IMR-90 (cell line): ENCODE results near the gene NR6A1. TPM values are rescaled to one million over a fixed set of nuclear protein-coding genes. Genes with fewer than 3 reads are reported as not detected.

Experiments
- ATAC-seq: fragments of 200-7000 bp; cut with Tn5 transposase; 2 replicates; pipeline ENCODE4 v1.9.1; 2020; ENCODE audit warnings: low read depth, mild to moderate bottlenecking, moderate library complexity
- BruUV-seq: library from RNA; stranded (reverse); fragments of 400-500 nt; replicated peaks from 2 replicates; lab custom pipeline; 2021; lab: Mats Ljungman, UMichigan
- CTCF ChIA-PET: fragments of 300-600 bp; formaldehyde crosslinking; extraction: SDS; loops from one replicate; lab custom pipeline; 2021; ENCODE audit warnings: antibody characterized with exemption; lab: Yijun Ruan, JAX
- POLR2A ChIA-PET: fragments of 300-600 bp; sonication (Branson Sonifier 250); formaldehyde crosslinking; loops from one replicate; lab custom pipeline; 2022; ENCODE audit warnings: antibody characterized with exemption; ENCODE audit not compliant: unreplicated experiment; lab: Charles Lee
- DNase-seq: peaks from one replicate; pipeline ENCODE4 v3.0.0; 2013
- H2AFZ ChIP-seq: replicated peaks from 2 replicates; pipeline ENCODE3; 2013; ENCODE audit warnings: low read length, mild to moderate bottlenecking; ENCODE audit not compliant: poor library complexity
- H2AK5ac ChIP-seq: 2 replicates; pipeline ENCODE4 v1.6.1; 2013; ENCODE audit warnings: low read depth, low read length, inconsistent platforms
- H2AK9ac ChIP-seq: replicated peaks from 2 replicates; pipeline ENCODE3; 2013; ENCODE audit warnings: mild to moderate bottlenecking, low read depth, low read length, moderate library complexity; ENCODE audit not compliant: poor library complexity
- H2BK120ac ChIP-seq: 2 replicates; pipeline ENCODE4 v1.6.1; 2013; ENCODE audit warnings: low read depth, low read length, inconsistent platforms
- H2BK15ac ChIP-seq: 3 replicates; pipeline ENCODE4 v1.6.1; 2013; ENCODE audit warnings: low read depth, low read length, inconsistent platforms
- H2BK20ac ChIP-seq: 2 replicates; pipeline ENCODE4 v1.6.1; 2013; ENCODE audit warnings: low read depth, mild to moderate bottlenecking, inconsistent platforms, low read length, moderate library complexity
- H2BK5ac ChIP-seq: 2 replicates; pipeline ENCODE4 v1.6.1; 2013; ENCODE audit warnings: mild to moderate bottlenecking, low read depth, low read length, inconsistent platforms; ENCODE audit not compliant: poor library complexity, severe bottlenecking
- H3K14ac ChIP-seq: replicated peaks from 2 replicates; pipeline ENCODE4 v1.6.1; 2013; ENCODE audit warnings: low read depth, low read length, inconsistent platforms
- H3K18ac ChIP-seq: 2 replicates; pipeline ENCODE4 v1.6.1; 2013; ENCODE audit warnings: low read depth, low read length, control low read depth
- H3K23ac ChIP-seq: 2 replicates; pipeline ENCODE4 v1.6.1; 2013; ENCODE audit warnings: low read depth, low read length, inconsistent platforms
- H3K27ac ChIP-seq: 2 replicates; pipeline ENCODE4 v1.5.1; 2013; ENCODE audit warnings: mild to moderate bottlenecking, control low read depth, low read length; ENCODE audit not compliant: insufficient read depth
- H3K27me3 ChIP-seq: 2 replicates; pipeline ENCODE4 v1.6.1; 2013; ENCODE audit warnings: low read length; ENCODE audit not compliant: control insufficient read depth, insufficient read depth
- H3K36me3 ChIP-seq: 2 replicates; pipeline ENCODE4 v1.6.1; 2013; ENCODE audit warnings: low read length, mixed read lengths; ENCODE audit not compliant: control insufficient read depth, insufficient read depth
- H3K4ac ChIP-seq: 2 replicates; pipeline ENCODE4 v1.6.1; 2013; ENCODE audit warnings: low read depth, low read length, inconsistent platforms
- H3K4me1 ChIP-seq: 2 replicates; pipeline ENCODE4 v1.6.1; 2013; ENCODE audit warnings: low read length, mixed read lengths; ENCODE audit not compliant: control insufficient read depth, insufficient read depth
- H3K4me2 ChIP-seq: 2 replicates; pipeline ENCODE4 v1.6.1; 2013; ENCODE audit warnings: low read depth, mild to moderate bottlenecking, control low read depth, low read length, moderate library complexity
- H3K4me3 ChIP-seq: 2 replicates; pipeline ENCODE4 v1.5.1; 2013; ENCODE audit warnings: low read depth, mild to moderate bottlenecking, control low read depth, low read length, moderate library complexity; ENCODE audit not compliant: insufficient read depth
- H3K56ac ChIP-seq: 2 replicates; pipeline ENCODE4 v1.6.1; 2013; ENCODE audit warnings: low read length, inconsistent platforms; ENCODE audit not compliant: insufficient read depth; ENCODE audit errors: extremely low read depth
- H3K79me1 ChIP-seq, 2 experiments: 2 replicates each; pipeline ENCODE4 v1.6.1; 2013; ENCODE audit warnings: low read length in 2 of 2, inconsistent platforms in 1 of 2, low read depth in 1 of 2
- H3K9ac ChIP-seq: 2 replicates; pipeline ENCODE4 v1.6.1; 2013; ENCODE audit warnings: low read depth, low read length, control low read depth
- H3K9me1 ChIP-seq: 2 replicates; pipeline ENCODE4 v1.6.1; 2013; ENCODE audit warnings: low read length, inconsistent platforms; ENCODE audit not compliant: insufficient read depth
- H3K9me3 ChIP-seq: 2 replicates; pipeline ENCODE4 v1.6.1; 2013; ENCODE audit warnings: low read length; ENCODE audit not compliant: control insufficient read depth, insufficient read depth
- H4K20me1 ChIP-seq: 2 replicates; pipeline ENCODE4 v1.6.1; 2013; ENCODE audit warnings: low read length, inconsistent platforms; ENCODE audit not compliant: insufficient read depth
- H4K5ac ChIP-seq: 2 replicates; pipeline ENCODE4 v1.6.1; 2013; ENCODE audit warnings: mild to moderate bottlenecking, low read depth, low read length, control low read depth
- H4K8ac ChIP-seq, 2 experiments: 2 replicates each; pipeline ENCODE4 v1.6.1; 2013; ENCODE audit warnings: low read depth in 2 of 2, low read length in 2 of 2, control low read depth in 1 of 2, inconsistent platforms in 1 of 2
- H4K91ac ChIP-seq: 2 replicates; pipeline ENCODE4 v1.6.1; 2013; ENCODE audit warnings: low read depth, low read length, inconsistent platforms; ENCODE audit not compliant: insufficient read depth
- CHD1 ChIP-seq: IDR thresholded peaks from 2 replicates; pipeline ENCODE4 v1.6.1; 2012; ENCODE audit warnings: low read depth, low read length, improper control_type of control experiment
- FOS ChIP-seq: fragments of 150-350 bp; IDR thresholded peaks from 2 replicates; pipeline ENCODE4 v1.6.1; 2016; ENCODE audit warnings: low read depth, low read length
- NFE2L2 ChIP-seq: fragments of 150-350 bp; IDR thresholded peaks from 2 replicates; pipeline ENCODE4 v1.6.1; 2016; ENCODE audit warnings: low read depth, mild to moderate bottlenecking, low read length
- RAD21 ChIP-seq: IDR thresholded peaks from 2 replicates; pipeline ENCODE4 v1.6.1; 2012; ENCODE audit warnings: low read length, improper control_type of control experiment
- RFX5 ChIP-seq: IDR thresholded peaks from 2 replicates; pipeline ENCODE4 v1.8.0; 2012; ENCODE audit warnings: low read depth, mild to moderate bottlenecking, low read length, moderate library complexity
- SMC3 ChIP-seq: fragments of 150-350 bp; IDR thresholded peaks from 2 replicates; pipeline ENCODE4 v1.6.1; 2016; ENCODE audit warnings: low read depth, mild to moderate bottlenecking, antibody characterized with exemption, low read length, moderate library complexity
- WGBS, 2 experiments: methylation state at CpG; one replicate each; pipeline versions ENCODE4 v1.1.5 to v1.1.7; 2013; ENCODE audit warnings: missing lambda C conversion rate in 2 of 2; ENCODE audit not compliant: insufficient read length in 1 of 2; ENCODE audit errors: extremely low coverage in 2 of 2; 5-methylcytosine and 5-hydroxymethylcytosine counted together
- dilution Hi-C: fragments of 300-500 bp; cut with HindIII; formaldehyde crosslinking; loops from one replicate; pipeline ENCODE4 v1.14.3; 2018; ENCODE audit warnings: low sequenced_read_pairs; ENCODE audit not compliant: unreplicated experiment
- in situ Hi-C: fragments of 300-500 bp; cut with MboI; formaldehyde crosslinking; loops from 3 replicates; pipeline ENCODE4 v1.14.3; 2019; ENCODE audit warnings: low sequenced_read_pairs, inconsistent platforms, mixed read lengths
- intact Hi-C: fragments of 100-400 bp; cut with micrococcal nuclease; formaldehyde crosslinking; loops from 2 replicates; pipeline ENCODE4 v1.10.0; 2022
- polyA plus RNA-seq, 3 experiments: library from polyadenylated mRNA; depleted of rRNA; stranded (reverse); fragments of >200 nt; gene quantifications; 2 replicates each; pipeline ENCODE4 v1.2.3, GENCODE V29; 2012; ENCODE audit warnings: low replicate concordance in 1 of 3
- total RNA-seq: library from RNA; depleted of rRNA; stranded (reverse); fragments of >200 nt; gene quantifications from 2 replicates; pipeline ENCODE4 v1.2.3, GENCODE V29; 2012

The NR6A1 gene
- total and polyA plus RNA-seq, 2 of the 4 experiments (the other 2 are of a cell fraction): 0.14 to 0.36 TPM

- DNase-seq (no peak), ATAC-seq (no peak)
- dilution Hi-C loops (no loop called here), in situ Hi-C loops (no loop called here), intact Hi-C loops (no loop called here)
- Histone ChIP-seq H3K4ac (no peak overlapping the region), H3K9me1 (no peaks in the 10 kb centered on the region; the same call in 1 of the 2 replicates), H3K27ac (no peak overlapping the region), H3K79me1 (peaks cover 17 to 62% of the 10 kb centered on the region in 2 experiments), H2BK5ac (no peak overlapping the region), H3K4me3 (no peak overlapping the region), H3K56ac (no peak overlapping the region), H4K8ac (no peak overlapping the region), H3K4me2 (no peak overlapping the region), H2BK15ac (no peak overlapping the region), H2AFZ (no peak overlapping the region), H4K5ac (no peak overlapping the region), H2AK9ac (no peak overlapping the region), H3K9ac (no peak overlapping the region), H2BK20ac (no peak overlapping the region), H3K36me3 (no peaks in the 10 kb centered on the region), H3K23ac (no peak overlapping the region), H3K4me1 (peaks cover 3% of the 10 kb centered on the region; the same call in 1 of the 2 replicates), H3K9me3 (no peaks in the 10 kb centered on the region), H3K18ac (no peak overlapping the region), H4K20me1 (peaks cover 3% of the 10 kb centered on the region; the same call in 1 of the 2 replicates), H2AK5ac (no peak overlapping the region), H2BK120ac (no peak overlapping the region), H3K14ac (no peak overlapping the region), H4K91ac (no peak overlapping the region), H3K27me3 (no peaks in the 10 kb centered on the region)
- CTCF ChIA-PET: interaction anchor here (1.4 kb wide), 1 partner anchor 38 kb away, joined by 3 read pairs; no protein-coding TSS in a partner anchor
- TF ChIP-seq RAD21 (no peak), RFX5 (no peak), CHD1 (no peak), FOS (no peak), NFE2L2 (no peak), SMC3 (no peak)
- POLR2A ChIA-PET: no interaction called here
- no TSS peak for BruUV-seq
- WGBS, 2 experiments: no CpG with 5 or more reads among the region's 3 CpGs
Measured at GRCh38 chr9:124673063-124673462, 98.0 kb downstream of the NR6A1 start.
